Measurements from ENCODE around the gene CTNND1.
"Not testable (repeated sequence)": the region's sequence is repeated elsewhere in the genome, so short reads cannot be mapped to it uniquely, and the experiment has no call there.

Gene CTNND1, protein sequence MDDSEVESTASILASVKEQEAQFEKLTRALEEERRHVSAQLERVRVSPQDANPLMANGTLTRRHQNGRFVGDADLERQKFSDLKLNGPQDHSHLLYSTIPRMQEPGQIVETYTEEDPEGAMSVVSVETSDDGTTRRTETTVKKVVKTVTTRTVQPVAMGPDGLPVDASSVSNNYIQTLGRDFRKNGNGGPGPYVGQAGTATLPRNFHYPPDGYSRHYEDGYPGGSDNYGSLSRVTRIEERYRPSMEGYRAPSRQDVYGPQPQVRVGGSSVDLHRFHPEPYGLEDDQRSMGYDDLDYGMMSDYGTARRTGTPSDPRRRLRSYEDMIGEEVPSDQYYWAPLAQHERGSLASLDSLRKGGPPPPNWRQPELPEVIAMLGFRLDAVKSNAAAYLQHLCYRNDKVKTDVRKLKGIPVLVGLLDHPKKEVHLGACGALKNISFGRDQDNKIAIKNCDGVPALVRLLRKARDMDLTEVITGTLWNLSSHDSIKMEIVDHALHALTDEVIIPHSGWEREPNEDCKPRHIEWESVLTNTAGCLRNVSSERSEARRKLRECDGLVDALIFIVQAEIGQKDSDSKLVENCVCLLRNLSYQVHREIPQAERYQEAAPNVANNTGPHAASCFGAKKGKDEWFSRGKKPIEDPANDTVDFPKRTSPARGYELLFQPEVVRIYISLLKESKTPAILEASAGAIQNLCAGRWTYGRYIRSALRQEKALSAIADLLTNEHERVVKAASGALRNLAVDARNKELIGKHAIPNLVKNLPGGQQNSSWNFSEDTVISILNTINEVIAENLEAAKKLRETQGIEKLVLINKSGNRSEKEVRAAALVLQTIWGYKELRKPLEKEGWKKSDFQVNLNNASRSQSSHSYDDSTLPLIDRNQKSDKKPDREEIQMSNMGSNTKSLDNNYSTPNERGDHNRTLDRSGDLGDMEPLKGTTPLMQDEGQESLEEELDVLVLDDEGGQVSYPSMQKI

GRCh38 chr11:57761301-57762234, at the start of gene CTNND1:
TSS of gene CTNND1 (plus strand) at chr11:57761802. CDS start at chr11:57791479, 29,677 bp downstream.
- DNase-seq = no peak

- peak; percentile 85 to 86 for DNase-seq
Observed at GRCh38 chr11:57712256-57713150, 49.1 kb upstream of the CTNND1 start, which contains the start of gene TMX2. TSS of gene TMX2 (plus strand) at chr11:57712593. CDS start at chr11:57712619, 26 bp downstream.

GRCh38 chr11:57713835-57714234, 47.8 kb upstream of the CTNND1 start:
- DNase-seq = no peak

DNA sequence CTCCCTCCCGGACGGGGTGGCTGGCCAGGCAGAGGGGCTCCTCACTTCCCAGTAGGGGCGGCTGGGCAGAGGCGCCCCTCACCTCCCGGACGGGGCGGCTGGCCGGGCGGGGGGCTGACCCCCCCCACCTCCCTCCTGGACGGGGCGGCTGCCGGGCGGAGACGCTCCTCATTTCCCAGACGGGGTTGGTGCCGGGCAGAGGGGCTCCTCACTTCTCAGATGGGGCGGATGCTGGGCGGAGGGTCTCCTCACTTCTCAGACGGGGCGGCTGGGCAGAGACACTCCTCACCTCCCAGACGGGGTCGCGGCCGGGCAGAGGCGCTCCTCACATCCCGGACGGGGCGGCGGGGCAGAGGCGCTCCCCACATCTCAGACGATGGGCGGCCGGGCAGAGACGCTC, 44.9 kb upstream of the CTNND1 start:
- not testable (repeated sequence) for DNase-seq

DNA sequence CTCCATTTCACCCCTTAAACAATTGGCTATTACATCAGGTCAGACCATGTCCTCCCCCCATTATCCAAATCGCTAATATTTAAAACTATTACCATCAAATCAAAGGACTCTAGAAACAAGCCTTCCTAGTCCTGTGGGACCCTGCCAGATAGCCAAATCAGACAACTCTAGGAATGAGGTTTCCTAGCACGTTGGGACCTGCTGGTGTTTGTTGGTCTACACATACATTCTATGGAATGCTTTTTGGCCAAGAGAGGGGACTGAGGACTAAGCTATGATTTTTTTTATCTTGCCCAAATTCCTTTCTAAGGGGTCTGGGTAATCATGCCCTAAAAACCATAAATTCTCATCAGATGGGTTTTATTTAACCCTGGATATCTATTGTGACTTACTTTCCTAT, 34.4 kb upstream of the CTNND1 start:
- DNase-seq = no peak

- no peak for DNase-seq
Observed at GRCh38 chr11:57728829-57729228, 32.8 kb upstream of the CTNND1 start.

GRCh38 chr11:57729479-57729878, 32.1 kb upstream of the CTNND1 start:
- DNase-seq = no peak

DNA sequence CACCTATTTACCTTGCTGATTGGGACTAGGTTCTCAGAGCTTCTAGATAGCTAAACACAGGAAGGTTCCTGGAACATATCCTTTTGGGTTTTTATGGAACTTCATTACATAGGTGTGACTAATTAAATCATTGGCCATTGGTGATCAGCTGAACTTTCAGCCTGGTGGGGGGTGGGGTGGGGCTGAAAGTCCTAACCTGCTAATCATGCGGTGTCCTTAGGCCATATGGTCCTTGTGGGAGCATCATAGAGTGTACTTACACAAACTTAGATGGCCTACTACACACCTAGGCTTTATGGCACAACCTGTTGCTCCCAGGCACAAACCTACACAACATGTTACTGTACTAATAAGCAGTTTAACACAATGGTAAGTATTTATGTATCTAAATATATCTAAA, 28.9 kb upstream of the CTNND1 start:
- no peak for DNase-seq

DNA sequence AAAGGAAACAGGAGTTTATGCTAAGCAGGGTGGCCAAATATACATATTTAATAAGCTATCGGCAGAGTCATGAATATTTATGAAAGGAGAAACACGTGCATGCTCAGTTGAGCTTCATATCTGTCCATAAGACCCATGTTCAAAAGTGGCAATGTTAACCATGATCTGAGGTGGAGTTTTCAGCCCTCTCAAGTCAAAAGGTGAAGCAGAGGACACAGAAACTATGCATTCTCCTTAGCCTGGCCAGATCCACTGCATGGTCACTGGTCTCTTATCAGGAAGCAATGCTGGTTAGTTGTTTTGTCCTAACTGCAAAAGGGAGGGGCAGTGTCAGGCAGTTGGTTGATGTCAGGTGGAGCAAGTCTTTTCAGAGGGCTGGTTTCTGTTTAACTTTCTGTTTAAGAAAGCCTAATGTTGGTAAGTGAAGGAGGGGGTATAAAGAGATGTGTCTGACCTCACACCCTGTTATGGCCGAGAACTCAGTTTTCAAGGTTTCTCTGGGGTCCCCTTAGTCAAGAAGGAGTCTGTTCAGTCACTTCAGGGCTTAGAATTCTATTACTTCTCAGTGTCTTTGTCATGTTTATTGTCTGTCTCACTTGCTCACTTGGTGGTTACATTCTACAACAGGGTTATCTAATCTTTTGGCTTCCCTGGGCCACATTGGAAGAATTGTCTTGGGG, 25.8 kb upstream of the CTNND1 start:
- DNase-seq = no peak

DNA sequence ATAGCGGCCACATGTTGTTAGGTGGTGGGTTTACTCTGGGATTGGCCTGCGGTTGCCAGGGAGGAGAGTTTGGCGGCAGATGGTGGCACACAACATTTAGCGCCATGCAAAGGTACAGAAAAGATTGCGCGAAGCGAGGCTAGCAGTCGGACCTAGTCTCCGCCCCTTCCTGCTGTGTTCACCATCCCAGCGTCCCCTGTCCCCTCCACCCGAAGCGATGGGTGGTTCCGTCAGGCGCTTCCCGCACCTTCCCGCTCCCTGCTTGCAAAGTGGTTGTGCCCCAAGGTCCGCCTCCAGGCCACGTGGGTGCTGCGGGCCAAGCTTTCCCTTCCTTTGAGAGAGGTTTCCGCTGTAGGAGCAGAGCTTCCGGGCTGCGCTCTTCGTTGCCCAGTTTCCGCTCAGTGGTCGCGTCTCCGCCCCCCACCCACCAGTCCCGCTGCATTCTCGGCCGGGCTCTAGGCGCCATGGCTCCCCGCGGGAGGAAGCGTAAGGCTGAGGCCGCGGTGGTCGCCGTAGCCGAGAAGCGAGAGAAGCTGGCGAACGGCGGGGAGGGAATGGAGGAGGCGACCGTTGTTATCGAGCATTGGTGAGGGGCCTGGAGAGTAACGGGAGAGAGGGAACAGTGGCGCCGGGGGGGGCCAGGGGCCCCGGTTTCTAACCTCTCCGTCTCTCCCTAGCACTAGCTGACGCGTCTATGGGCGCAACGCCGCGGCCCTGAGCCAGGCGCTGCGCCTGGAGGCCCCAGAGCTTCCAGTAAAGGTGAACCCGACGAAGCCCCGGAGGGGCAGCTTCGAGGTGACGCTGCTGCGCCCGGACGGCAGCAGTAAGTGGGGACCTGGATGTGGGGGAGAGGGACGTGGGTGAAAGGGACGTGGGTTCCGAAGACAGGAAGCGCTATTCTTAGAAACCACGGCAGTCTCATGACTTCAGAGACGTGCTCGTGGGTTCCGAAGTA, 20.2 kb upstream of the CTNND1 start, which contains the start of gene SELENOH:
Gene SELENOH, plus strand, starts transcription at position 360 of the 955 bp plus-strand sequence. Its CDS starts 105 bp downstream, at position 465.
- DNase-seq = peak; percentile 90 to 92

- no peak for DNase-seq
Observed at GRCh38 chr11:57742087-57742452, 19.5 kb upstream of the CTNND1 start.

DNA sequence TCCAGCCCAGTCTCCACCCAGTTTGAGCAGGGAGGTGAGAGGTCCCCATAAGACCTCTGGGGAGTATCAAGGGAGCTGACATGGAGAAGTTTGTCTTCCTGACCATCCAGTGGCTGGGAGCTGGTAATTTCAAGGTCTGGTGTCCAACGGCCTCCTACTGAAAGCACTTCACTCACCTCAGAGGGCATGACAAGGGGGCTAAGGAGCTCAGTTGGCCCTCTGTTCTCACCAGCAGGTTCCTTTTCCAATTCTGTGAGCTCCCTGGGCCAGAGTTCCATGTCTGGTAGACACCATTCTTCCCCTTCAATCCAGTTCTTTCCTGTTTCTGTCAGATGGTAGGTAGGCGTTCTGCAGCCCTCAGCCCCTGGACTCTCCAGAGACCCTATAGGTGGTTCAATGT, 17.2 kb upstream of the CTNND1 start:
- no peak for DNase-seq

- no peak for DNase-seq
Observed at GRCh38 chr11:57745206-57745605, 16.4 kb upstream of the CTNND1 start.

DNA sequence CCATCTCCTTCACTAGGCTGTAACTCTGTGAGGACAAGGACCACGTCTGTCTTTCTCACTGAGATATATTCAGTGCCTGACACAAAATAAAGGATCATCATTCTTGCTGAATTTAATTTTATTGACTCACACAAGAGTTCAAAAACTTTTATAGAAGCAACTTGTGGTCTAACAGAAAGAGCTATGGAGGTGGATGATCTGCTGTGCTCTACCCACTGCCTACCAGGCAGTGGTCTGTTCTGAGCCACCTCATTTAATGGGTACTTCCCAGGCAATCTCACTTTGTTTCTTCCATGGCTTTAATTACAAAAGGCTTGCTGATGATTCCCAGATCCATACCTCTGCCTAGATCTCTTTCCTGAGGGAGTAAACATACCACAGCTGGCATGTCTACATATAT, 14.7 kb upstream of the CTNND1 start:
- DNase-seq = no peak

DNA sequence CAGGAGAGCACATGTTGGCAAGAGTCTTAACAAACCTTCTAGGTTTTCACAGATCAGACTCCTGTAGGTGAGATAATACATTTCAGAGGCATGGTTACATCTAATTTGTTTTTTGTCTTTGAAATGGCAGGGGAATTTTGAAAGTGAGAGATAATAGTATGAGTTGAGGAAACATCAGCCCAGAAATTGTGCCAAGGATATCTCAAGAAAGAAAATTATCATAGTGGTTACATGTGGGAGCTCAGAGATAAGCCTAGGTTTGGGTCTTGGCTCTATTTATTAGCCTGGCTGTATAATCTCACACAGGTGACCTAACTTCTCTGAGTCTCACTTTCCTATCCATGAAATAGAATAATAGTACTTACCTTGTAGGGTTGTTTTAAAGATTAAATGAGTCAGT, 10.4 kb upstream of the CTNND1 start:
- no peak for DNase-seq

DNA sequence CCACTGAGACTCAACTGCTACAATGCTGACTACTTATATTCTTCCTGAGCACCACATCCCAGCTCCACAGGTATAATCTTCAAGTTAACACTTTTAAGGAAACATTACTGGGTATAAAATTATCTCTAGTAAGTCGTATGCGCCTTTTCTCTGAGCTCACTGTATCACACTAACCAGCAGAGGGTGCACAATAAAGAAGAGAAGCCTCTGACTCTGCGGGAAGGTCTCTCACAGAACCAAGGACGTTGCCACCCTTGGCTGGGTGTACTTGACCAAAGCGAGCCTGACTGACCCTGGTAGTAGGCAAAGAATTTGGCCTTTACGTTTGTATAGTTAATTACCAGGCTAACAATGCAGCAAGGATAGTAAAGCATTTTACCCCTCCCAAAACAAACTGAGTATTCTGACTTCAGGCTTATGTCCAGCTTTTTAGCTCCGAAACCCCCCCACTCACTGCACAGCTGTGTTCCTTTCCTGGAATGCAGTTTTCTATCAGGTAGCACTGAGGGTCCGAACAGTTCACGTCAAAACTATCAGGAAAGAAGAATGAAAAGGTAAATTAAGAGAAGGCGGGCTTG, 9.8 kb upstream of the CTNND1 start, which contains the start of gene BTBD18:
Gene BTBD18, minus strand, starts transcription at position 144 of the 578 bp plus-strand sequence. CDS start 631 bp downstream, outside the sequence.
- no peak for DNase-seq

DNA sequence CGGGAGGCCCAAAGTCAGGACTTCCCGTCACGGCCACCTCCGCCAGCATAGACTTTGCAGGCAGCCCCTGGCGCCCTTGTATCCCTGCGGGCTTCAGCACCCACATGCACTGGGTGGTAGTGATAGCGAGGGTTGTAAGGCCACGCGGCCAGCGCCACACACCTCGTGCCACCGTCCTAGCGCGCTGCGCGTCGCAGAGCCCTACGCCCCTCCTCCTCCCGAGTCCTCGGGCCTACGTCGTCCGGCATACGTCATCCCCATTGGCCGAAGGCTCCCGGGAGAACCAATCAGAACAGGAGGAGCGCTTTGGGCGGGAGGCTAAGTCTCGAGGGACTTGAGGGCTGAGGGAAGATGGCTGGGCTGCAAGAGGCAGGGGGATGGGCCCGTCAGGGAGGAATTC, 8.6 kb upstream of the CTNND1 start:
- DNase-seq = no peak

- no peak for DNase-seq
Observed at GRCh38 chr11:57758174-57758573, 3.4 kb upstream of the CTNND1 start.

Data from activated CD4-positive, alpha-beta T cell treated with anti-CD3 and anti-CD28 coated beads, Interleukin-2, amount 50 U/mL, for 4 hours (primary cell).